ENCODE results near the gene OR2Z1.

- TF ChIP-seq RAD21 (IDR thresholded peaks at IDR 0.05; ENCODE audit: low read depth) (no peak), TCF12 (IDR thresholded peaks at IDR 0.05; ENCODE audit: low read depth) (no peak), TAF1 (IDR thresholded peaks at IDR 0.05; ENCODE audit: low read depth) (no peak), USF1 (IDR thresholded peaks at IDR 0.05) (no peak), EGR1 (IDR thresholded peaks at IDR 0.05) (no peak), REST (IDR thresholded peaks at IDR 0.05; ENCODE audit: low read depth) (no peak), EP300 (IDR thresholded peaks at IDR 0.05; ENCODE audit: borderline replicate concordance) (no peak), CEBPB (IDR thresholded peaks at IDR 0.05) (no peak)
- TF ChIP-seq, protein P1, sequence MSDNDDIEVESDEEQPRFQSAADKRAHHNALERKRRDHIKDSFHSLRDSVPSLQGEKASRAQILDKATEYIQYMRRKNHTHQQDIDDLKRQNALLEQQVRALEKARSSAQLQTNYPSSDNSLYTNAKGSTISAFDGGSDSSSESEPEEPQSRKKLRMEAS (IDR thresholded peaks at IDR 0.05), result no peak
Observed at GRCh38 chr19:8702350-8702749, 19.1 kb upstream of the OR2Z1 start.
